Hindlimb muscle (tissue), 1 donor: ENCODE results near the gene BBLN. TPM values are rescaled to one million over a fixed set of nuclear protein-coding genes. Genes with fewer than 3 reads are reported as not detected.
"Not testable (repeated sequence)": the region's sequence is repeated elsewhere in the genome, so short reads cannot be mapped to it uniquely, and the experiment has no call there.

Experiments
- DNase-seq: peaks from one replicate; pipeline ENCODE4 v3.0.0-alpha.2; 2013
- polyA plus RNA-seq: library from polyadenylated mRNA; unstranded; fragments of 120-200 nt; gene quantifications from one replicate; pipeline ENCODE4 v1.2.1, GENCODE V29; 2013; ENCODE audit not compliant: insufficient read length

Gene BBLN
- polyA plus RNA-seq, 1 donor, result 34.3 TPM

DNA sequence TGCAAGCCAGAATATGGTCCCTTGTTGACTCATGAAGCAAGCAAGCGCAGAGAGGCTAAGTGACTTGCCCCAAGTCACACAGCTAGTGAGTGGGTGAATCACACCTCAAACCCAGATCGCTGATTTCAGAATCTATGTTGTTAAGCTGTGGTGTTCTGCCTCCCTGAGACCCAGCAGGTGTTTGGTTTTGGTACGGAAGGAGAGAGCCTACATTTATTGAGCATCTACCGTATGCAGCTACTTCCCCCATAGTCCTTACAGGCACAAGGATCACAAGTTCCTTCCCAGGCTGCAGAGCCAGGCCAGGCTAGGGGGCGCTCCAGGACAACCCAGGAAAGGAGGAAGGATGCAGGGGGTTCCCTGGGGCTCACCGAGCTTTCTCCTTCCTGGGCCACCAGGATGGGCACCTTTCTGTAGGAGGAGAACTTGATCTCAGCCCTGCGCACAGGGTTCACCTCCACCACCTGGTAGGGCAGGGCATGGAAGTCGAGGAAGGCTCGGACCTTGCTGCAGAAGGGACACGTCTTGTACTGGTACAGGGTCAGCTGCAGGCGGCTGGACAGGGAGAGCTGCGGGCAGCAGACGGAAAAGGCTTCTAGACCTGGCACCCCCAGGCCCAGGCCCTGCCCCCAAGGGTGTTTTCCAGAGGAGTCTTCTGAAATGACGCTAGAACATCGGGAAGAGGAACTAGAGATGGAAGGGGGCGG is 35.0 kb upstream of the BBLN start:
- DNase-seq, result peak; percentile 50

DNA sequence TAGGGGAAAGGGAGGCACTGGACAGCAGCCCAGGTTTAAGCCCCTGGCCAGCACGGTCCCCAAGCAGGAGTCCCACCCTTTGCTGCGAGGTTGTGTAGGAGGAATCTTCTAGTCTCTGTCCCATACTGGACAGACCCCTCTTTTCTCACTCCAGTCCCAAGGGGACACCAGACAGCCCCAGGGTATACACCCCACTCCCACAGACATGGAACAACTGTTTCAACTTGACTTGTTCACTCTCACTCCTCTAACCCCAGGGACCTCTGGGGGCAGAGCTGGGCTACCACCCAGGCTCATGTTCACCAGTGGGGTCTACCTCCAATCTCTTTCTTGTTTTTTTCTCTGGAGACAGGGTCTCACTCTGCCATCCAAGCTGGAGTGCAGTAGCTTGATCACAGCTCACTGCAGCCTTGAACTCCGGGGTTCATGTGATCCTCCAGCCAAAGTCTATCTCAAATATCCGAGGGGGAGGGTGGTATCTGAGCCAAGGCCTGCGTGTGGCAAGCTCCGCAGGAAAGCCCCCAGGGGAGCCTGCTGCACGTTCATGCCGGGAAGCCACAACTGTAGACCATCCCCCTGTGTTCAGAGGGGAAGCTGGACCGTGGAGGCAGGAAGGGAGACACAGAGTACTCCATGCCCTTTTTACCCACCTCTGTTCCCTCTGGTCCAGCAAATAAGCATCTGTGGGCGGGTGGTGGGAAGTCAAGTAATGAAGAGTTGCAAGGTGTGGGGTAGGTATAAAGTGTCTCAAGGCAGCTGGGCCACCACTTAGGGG is 34.3 kb upstream of the BBLN start:
- no peak for DNase-seq

DNA sequence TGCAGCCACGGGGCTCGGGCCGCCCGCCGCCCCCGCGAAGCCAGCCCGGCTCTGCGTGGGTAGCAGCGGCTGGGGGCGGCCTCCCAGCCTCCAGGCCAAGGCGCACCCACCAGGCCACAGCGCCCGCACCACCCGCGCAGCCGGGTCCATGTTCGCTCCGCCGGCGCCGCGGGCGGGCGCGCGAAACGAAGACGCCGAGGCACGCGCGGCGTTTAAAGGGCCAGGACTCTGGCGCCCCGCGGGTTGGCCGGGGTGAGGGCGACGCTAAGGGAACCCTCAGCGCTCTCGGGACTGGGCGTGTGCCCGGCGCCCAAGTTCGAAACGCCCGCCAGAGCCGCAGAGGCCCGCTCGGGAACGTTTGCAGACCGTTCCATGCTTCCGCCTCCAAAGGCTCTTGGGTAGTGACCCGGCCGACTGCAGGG is 32.5 kb upstream of the BBLN start, which contains the start of gene PTGES2:
PTGES2 (minus strand) TSS at position 162 of the 422 bp plus-strand sequence; CDS start at position 150, 12 bp downstream.
- DNase-seq, result peak; percentile 93

DNA sequence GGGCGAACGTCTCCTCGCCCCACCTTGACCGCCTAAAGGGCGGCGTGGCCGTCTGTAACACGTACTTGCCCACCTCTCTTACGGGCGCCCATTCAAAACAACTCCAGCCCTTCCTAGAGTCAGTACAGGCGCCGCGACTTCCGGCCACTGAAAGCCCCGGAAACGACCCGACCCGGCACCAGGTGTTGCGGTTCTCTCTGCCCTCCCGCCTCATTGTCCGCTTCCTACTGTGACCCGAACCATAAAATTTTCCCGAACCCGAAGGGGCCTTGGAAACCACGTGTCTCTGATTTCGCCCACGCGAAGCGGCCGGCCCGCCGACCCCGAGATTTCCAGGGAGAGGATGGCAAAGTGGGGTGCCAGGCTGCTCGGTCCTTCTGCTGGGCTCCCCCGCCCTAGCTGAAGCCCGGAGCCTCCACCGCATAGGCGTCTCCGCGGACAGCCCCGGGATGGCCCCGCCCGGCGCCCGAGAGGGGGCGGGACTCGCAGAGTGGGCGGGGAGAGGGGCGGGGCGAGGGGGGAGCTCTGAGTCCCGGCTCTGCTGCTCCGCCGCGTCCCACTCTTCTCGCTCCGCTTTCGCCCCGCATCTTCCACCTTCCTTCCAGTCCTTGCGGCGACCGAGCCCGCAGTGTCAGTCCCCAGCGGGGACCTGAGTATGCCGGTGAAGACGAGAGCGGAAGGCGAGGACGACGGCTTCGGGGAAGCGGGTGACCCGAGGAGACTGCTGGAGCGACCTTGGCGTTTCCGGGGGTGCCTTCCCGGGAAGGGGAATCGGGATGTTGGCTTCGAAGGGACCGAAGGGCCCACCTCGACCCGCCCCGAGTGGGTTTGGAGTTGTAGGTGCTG is 31.9 kb upstream of the BBLN start:
- DNase-seq, result peak; percentile 92

DNA sequence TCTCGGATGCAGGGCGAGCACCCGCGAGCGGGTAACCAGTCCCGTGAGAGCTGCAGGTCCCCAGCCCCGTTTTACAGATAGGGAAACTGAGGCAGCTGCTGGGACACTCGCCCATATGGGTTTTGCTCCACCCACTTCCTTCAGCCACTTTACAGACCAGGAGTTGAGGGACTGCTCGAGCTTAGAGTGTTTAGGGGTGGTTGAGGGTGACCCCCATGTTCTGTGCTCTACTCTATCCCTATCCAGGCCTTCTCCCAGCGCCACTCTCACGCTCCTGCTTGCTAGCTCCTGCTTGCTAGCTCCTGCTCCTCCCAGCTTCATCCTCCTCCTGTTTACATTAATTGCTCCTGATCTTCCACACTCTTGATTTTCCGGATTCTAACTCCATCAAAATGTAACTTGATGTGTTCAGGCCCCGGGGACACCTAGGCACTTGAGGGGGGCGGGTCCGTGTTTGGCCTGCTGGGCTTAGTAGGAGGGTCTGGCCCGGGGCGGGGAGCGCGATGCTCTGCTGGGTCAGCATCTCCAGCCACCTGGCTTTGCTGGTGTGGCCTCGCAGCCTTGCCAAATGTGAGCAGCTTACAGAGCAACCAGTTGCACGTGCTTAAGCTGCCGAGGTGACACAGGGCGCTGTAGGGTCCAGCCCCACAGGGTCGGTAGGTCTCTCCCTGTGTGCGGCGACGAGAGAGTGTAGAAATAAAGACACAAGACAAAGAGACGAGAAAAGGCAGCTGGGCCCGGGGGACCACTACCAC is 31.1 kb upstream of the BBLN start:
- no peak for DNase-seq

DNA sequence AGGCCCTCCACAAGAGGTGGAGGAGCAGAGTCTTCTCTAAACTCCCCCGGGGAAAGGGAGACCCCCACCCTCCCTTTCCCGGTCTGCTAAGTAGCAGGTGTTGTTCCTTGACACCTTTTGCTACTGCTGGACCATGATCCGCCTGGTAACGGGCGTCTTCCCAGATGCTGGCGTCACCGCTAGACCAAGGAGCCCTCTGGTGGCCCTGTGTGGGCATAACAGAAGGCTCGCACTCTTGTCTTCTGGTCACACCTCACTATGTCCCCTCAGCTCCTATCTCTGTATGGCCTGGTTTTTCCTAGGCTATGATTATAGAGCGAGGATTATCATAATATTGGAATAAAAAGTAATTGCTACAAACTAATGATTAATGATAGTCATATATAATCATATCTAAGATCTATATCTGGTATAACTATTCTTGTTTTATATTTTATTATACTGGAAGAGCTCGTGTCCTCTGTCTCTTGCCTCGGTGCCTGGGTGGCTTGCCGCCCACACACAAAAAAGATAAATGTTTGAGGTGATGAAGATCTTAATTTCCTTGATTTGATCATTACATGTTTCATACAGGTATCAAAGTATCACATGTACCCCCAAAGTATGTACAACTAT is 30.0 kb upstream of the BBLN start:
- not testable (repeated sequence) for DNase-seq

DNA sequence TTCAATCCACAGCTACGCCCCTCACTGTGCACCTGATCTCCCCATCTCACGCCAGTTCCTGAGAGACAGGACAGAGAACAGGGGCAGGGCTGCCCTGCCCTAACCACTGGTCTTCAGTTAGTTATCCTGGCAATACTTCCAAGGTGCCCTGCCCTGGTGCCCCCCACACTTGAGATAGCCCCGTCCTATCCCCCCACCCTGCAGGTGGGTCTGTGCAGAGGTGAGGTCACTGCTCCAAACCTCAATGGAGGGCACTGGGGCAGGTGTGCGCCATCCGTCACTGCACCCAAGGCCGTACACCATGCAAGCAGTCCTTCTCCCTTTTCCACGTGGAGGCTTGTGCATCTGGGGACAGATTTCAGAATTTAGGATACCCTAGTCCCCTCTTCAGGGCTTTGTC is 29.4 kb upstream of the BBLN start:
- DNase-seq, result not testable (repeated sequence)

DNA sequence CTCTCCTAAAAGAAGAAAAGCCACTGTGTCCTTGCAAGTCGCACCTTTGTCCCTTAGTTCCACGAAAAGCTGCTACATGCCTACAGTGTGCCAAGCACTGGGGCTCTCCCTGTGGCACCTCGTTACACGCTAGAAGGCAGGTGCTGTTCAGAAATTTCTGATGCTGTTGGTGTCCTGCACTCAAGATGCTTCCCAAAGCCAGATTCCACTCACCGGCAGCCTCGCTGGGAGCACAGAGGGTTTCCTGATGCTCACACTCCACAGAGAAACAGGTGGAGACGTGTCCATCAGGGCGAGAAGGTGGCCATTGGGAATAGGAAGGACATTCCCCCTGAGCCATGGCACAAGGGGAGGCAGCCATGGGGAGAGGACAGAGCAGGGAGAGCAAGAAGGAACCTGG is 28.7 kb upstream of the BBLN start:
- DNase-seq, result not testable (repeated sequence)

DNA sequence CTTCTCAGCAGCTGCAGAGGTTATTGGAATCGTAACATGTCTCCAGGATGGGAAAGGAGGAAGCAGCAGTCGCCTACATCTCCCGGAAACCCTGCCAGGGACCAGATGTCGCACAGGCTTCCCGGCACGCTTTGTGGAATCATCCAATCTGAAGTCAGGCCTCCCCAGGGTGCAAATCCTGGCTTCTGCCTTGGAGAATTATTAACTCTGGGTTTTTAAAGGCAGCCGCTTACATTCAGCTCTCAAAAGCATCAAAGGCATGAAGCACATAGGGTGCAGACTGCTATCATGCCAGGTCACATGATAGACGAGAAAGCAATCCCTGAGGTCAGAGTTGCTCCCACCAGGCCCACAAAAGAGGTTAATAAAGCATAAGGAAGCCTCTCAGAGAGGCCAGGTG is 27.9 kb upstream of the BBLN start:
- peak; percentile 44 for DNase-seq

DNA sequence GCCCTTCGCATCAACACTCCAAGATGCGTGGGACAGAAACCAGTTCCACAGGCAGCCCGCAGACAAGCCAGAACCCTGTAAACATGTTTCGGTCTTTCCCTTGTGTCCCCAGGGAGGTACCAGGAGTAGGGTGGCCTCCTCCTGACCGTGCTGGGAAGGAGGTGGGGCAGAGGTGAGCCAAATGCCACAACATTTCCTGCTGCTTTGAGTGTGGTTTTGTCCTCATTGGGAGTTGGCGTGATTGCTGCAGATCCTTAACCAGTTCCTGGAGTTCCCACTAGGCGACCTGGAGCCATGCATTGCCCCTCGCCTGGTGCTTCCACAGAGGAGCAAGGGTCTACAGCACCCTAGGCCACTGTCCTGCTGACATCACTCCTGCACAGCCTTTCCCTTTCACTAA is 24.5 kb upstream of the BBLN start:
- DNase-seq, result not testable (repeated sequence)

DNA sequence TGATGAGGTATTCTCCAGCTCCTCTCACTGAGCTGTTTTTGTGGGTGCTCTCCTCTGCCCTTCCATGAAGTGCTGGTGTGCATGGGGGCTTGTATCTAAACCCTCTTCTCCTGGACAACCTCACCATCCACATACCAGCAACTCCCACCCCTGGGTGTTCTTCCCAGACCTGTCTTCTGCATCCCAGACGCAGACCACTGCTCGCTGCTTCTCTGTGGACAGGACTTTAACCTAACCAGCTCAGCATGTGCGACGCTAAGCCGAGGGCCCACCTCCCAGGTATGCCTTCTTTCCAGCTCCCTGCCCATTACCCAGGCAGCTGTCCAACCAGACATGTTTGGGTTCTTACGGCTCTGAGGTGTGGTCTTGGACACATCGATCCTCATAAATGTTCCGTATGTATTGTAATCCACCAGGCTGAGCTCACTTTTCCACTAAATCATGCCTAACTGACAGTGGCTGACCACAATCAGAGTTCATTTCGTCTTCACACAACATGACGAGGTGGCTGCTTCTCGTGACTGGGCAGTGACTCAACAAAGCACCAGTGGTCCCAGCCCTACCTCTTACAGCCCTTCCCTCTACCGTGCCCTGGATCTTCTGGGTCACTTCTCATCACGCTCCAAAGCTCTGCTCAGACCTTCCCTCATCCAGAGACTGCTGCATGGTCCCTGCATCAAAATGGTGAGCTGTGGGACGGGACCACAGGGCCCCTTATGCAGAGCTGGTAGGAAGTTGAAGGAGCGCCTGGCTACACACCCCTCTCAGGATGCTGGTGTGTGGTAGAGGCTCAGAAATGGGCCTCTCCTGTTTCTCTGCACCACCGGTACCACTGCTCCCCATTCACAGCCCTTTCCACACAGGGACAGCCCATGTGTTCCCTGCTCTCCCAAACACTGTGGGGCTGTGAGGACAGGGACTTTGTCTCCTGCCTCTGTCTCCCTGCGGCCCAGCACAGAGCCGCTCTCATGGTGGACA is 23.0 kb upstream of the BBLN start:
- DNase-seq, result no peak

DNA sequence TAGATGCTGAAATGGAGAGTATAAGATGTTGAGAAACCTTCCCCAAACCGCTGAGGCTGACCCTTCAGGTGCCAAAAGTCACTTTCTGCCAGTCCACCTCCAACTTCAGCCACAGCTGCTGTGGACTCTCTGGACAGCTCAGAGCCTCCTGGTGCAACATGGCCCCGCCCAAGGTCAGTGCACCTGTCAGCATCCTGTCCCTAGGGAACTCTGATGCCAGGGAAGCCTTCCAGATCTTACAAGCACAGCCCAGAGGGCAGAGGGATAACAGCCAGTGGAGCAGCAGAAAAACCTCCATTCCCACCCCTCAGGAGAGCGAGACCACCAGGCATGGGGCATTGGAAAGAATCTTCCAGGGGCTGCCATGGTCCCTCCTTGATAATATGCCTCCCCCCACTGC is 22.1 kb upstream of the BBLN start:
- DNase-seq, result no peak

DNA sequence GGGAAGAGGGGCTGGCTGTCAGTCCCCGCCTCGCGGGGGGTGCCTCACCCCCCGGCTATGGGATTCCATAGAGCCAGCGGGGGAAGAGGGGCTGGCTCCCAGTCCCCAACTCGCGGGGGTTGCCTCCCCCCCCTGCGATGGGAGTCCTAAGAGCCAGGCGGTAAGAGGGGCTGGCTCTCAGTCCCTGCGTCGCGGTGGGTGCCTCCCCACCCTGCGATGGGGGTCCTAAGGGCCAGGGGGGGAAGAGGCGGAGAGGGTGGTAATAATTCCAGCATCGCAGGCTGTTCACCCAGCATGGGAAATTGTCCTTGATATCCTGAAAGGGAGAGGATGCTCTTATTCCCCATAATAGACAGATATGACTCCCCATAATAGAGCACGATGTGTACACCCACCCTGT is 20.4 kb upstream of the BBLN start:
- no peak for DNase-seq

DNA sequence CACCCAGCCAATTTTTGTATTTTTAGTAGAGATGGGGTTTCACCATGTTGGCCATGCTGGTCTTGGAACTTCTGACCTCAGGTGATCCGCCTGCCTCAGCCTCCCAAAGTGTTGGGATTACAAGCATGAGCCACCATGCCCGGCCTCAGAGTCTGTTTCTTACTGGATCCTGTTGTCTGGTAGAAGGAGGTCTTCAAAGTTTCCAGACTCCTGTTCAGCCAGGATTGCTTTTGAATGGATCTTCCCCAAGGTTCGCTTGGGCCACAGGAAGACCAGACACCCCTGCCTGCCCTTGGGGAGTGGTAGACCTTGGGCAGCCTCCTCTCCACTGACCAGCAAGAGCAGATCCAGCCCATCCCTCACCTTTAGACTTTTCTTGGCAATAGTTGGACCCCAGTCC is 18.5 kb upstream of the BBLN start:
- no peak for DNase-seq

DNA sequence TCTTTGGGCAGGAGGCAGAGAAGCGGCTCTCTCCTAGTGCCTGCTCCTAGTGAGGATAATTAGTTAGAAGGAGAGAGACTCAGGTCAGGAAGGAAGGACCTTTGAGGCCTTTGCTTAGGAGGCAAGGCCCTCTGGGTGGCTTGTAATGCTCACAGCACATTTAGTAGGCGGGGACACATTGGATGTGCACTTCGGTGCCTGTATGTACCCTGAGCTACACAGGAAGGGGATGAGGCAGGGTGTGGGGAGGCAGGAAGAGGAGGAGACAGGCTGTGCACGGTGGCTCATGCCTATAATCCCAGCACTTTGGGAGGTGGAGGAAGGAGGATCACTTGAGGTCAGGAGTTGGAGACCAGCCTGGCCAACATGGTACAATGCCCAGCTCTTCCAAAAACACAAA is 18.0 kb upstream of the BBLN start:
- no peak for DNase-seq

DNA sequence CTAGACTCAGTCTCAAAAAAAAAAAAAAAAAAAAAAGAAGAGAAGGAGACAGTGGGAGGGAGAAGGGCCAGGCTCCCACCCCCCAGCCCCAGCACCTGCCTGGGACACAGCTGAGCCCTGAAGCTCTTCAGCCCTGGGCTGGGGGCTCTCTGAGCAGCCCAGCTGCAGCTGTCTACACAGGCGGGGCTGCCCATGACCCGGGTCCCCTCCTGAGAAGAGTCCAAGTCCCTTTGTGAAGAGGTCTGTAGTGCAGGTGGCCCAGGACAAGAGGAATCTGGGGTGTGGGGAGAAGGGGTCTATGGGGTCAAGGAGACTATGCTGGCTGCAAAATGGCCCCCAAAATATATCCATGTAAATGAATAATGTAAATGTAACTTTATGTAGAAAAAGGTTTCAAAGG is 17.5 kb upstream of the BBLN start:
- no peak for DNase-seq

DNA sequence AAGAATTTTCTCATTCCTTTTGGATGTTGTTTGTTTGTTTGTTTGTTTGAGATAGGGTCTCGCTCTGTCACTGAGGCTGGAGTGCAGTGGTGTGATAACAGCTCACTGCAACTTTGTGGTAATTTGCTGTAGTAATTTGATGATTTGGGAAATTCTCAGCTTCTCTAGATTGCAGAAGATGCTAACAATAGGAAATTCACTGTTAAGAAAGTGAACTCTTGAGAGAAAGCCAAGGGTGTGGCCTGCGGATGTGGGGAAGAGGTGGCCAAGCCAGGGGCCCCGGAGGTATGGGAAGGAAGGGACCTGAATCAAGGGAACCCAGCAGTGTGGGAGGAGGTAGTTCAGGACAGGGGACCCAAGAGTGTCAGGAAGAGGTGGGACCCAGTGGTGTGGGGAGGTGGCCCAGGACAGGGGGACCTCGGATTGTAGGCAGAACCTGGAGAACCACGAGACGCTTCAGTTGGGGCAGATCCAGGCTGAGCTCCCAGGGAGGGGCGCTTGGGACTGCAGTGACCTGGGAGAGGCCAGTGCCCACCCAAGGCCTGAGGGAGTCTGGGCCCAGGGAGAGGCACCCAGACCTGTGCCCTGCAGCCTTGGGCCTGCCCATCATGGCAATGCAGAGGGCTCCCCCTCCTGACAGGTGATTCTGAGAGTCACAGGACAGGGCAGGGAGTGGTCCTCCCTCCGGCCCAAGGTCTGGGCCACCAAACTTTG is 16.4 kb upstream of the BBLN start:
- DNase-seq, result no peak

DNA sequence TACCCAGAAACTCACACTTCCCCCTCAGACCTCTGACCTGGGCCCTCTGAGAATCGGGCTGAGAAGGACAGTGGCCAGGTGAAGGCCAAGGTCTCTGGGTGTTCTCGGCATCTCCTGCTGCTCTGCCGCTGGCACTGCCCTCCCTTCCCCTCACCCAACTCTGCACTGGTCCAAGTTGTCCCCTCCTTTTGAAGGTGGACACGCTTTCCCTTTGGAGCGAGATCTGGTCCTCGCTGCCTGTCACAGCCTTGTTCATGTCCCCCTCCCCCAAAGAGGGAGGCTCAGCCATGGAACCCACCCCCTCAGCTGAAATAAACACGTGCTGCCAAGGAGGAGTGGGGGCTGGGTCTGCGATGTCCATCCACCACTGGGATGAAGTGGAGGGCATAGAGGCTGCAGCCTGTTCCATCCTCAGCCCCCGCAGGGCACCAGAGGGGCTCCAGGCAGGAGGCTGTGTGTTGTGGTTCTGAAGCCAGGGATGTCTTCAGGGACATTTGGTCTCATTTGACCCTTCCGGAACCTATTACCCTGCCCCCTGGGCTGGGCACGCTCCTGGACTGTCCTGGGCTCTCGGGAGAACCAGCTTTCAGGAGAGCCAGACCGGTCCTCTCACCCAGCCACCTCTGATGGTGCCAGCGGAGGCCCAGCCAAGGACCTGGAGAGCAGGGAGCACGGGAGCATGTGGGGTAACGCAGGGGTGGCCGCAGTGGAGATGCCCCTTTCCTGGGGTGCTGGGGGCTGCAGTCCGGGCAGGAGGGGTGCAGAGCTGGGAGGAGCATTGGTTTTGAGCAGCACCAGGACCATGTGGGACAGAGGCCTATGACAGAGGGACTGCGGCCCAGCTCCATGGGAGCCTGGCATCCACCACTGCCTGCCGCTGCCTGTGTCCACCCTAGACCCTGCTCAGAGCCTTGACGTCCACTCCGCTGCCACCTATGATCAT is 15.6 kb upstream of the BBLN start:
- no peak for DNase-seq

DNA sequence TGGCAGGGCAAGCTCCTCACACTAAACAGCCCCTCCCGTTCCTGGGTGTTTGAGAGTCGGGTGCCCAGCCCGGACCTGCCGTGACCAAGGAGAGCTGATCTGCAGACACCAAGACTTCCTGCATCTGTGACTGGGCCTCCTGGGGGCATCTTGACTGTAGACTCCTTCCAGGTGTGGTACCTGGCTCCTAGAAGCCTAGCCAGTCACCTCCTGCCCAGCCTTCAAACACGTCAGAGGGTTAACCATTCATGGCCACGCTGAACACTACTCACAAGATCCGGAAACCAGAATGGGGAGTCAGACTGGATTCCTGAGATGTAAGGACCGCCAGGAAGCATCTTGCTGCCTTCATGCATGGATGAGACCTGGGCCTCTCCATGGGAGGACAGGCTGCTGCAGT is 14.5 kb upstream of the BBLN start:
- DNase-seq, result no peak
